Liver (tissue), 9 donors: Measurements from ENCODE around the gene LASP1. TPM values are rescaled to one million over a fixed set of nuclear protein-coding genes. Genes with fewer than 3 reads are reported as not detected.

Experiments used
- DNase-seq: peaks from one replicate; pipeline ENCODE4 v3.0.0-alpha.2; 2017; ENCODE audit warnings: low spot score
- H3K27ac ChIP-seq, 2 donors: one replicate each; pipeline ENCODE4 v1.7.0; 2013; ENCODE audit warnings: inconsistent platforms in 2 of 2, low read length in 2 of 2, control low read depth in 1 of 2, low read depth in 1 of 2, mild to moderate bottlenecking in 1 of 2
- H3K27me3 ChIP-seq, 4 donors: one replicate each; pipeline versions ENCODE4 v1.6.1 to v1.7.0; 2013; ENCODE audit warnings: low read length in 3 of 4, inconsistent platforms in 1 of 4, mild to moderate bottlenecking in 1 of 4, moderate library complexity in 1 of 4; ENCODE audit not compliant: control insufficient read depth in 4 of 4, insufficient read depth in 4 of 4
- H3K36me3 ChIP-seq, 4 donors: one replicate each; pipeline versions ENCODE4 v1.6.1 to v1.7.0; 2013; ENCODE audit warnings: low read length in 3 of 4, mild to moderate bottlenecking in 3 of 4, low read depth in 1 of 4, moderate library complexity in 1 of 4; ENCODE audit not compliant: control insufficient read depth in 4 of 4, insufficient read depth in 3 of 4
- H3K4me1 ChIP-seq, 4 donors: one replicate each; pipeline versions ENCODE4 v1.6.1 to v1.7.0; 2013; ENCODE audit warnings: low read length in 3 of 4, mild to moderate bottlenecking in 3 of 4, moderate library complexity in 1 of 4; ENCODE audit not compliant: control insufficient read depth in 4 of 4, insufficient read depth in 4 of 4
- H3K4me3 ChIP-seq, 3 donors: one replicate each; pipeline versions ENCODE4 v1.6.1 to v1.7.0; 2013; ENCODE audit warnings: low read length in 3 of 3, control low read depth in 1 of 3, low read depth in 1 of 3, mild to moderate bottlenecking in 1 of 3
- H3K9ac ChIP-seq, 2 donors: one replicate each; pipeline ENCODE4 v1.7.0; 2013; ENCODE audit warnings: low read length in 2 of 2, mild to moderate bottlenecking in 2 of 2, moderate library complexity in 2 of 2, control low read depth in 1 of 2, low read depth in 1 of 2
- H3K9me3 ChIP-seq, 4 donors: one replicate each; pipeline versions ENCODE4 v1.6.1 to v1.7.0; 2013; ENCODE audit warnings: low read length in 3 of 4; ENCODE audit not compliant: control insufficient read depth in 4 of 4
- CTCF ChIP-seq: fragments of 150-350 bp; IDR thresholded peaks from 2 replicates; pipeline ENCODE4 v1.5.1; 2017; ENCODE audit warnings: improper control_type of control experiment, low read depth, low read length; ENCODE audit not compliant: missing input control
- EGR1 ChIP-seq, 2 donors: IDR thresholded peaks; 2 replicates each; pipeline ENCODE4 v1.6.1; 2016 to 2018; ENCODE audit warnings: antibody characterized with exemption in 2 of 2, low read depth in 2 of 2
- FOXA1 ChIP-seq: IDR thresholded peaks from 2 replicates; pipeline ENCODE4 v1.6.1; 2016; ENCODE audit warnings: antibody characterized with exemption
- FOXA2 ChIP-seq: IDR thresholded peaks from 2 replicates; pipeline ENCODE4 v1.6.1; 2016; ENCODE audit warnings: antibody characterized with exemption
- HNF4A ChIP-seq, 2 donors: conservative IDR thresholded peaks; 2 replicates each; pipeline ENCODE4 v1.6.1; 2016; ENCODE audit warnings: antibody characterized with exemption in 2 of 2, mild to moderate bottlenecking in 2 of 2
- HNF4G ChIP-seq: IDR thresholded peaks from 2 replicates; pipeline ENCODE4 v1.6.1; 2016; ENCODE audit warnings: antibody characterized with exemption
- JUND ChIP-seq, 2 donors: IDR thresholded peaks; 2 replicates each; pipeline ENCODE4 v1.6.1; 2016; ENCODE audit warnings: antibody characterized with exemption in 2 of 2
- NR2F2 ChIP-seq: IDR thresholded peaks from 2 replicates; pipeline ENCODE4 v1.6.1; 2016; ENCODE audit warnings: antibody characterized with exemption
- RAD21 ChIP-seq, 2 donors: IDR thresholded peaks; 2 replicates each; pipeline ENCODE4 v1.6.1; 2016; ENCODE audit warnings: antibody characterized with exemption in 2 of 2, mild to moderate bottlenecking in 2 of 2
- RXRA ChIP-seq, 2 donors: IDR thresholded peaks; 2 replicates each; pipeline ENCODE4 v1.6.1; 2017 to 2018; ENCODE audit warnings: antibody characterized with exemption in 2 of 2, mild to moderate bottlenecking in 1 of 2
- SP1 ChIP-seq: IDR thresholded peaks from 2 replicates; pipeline ENCODE4 v1.6.1; 2018; ENCODE audit warnings: antibody characterized with exemption, mild to moderate bottlenecking
- TAF1 ChIP-seq: conservative IDR thresholded peaks from 2 replicates; pipeline ENCODE4 v1.6.1; 2016; ENCODE audit warnings: antibody characterized with exemption, mild to moderate bottlenecking
- YY1 ChIP-seq: IDR thresholded peaks from 2 replicates; pipeline ENCODE4 v1.6.1; 2016; ENCODE audit warnings: antibody characterized with exemption, mild to moderate bottlenecking
- ZBTB33 ChIP-seq: IDR thresholded peaks from 2 replicates; pipeline ENCODE4 v1.6.1; 2016; ENCODE audit warnings: antibody characterized with exemption
- WGBS: extraction: QIAGEN DNeasy Blood & Tissue Kit; methylation state at CpG from one replicate; pipeline ENCODE4 v1.1.7; 2013; 5-methylcytosine and 5-hydroxymethylcytosine counted together
- polyA plus RNA-seq, 2 donors: library from polyadenylated mRNA; stranded (reverse) in 1 of 2; unstranded in 1 of 2; fragments of 200-250 nt in 1 of 2; fragments of >200 nt in 1 of 2; fragmentation: Nextera tagmentation in 1 of 2; extraction: Ambion mirVana in 1 of 2; gene quantifications; one replicate each; pipeline versions ENCODE4 v1.2.1 to v1.2.3, GENCODE V29; 2013 to 2015
- total RNA-seq, 2 donors: library from RNA; depleted of rRNA; stranded (reverse); fragments of >200 nt; gene quantifications; one replicate each; pipeline ENCODE4 v1.2.3, GENCODE V29; 2014
- TF ChIP-seq, protein P1 (sequence below): IDR thresholded peaks from 2 replicates; pipeline ENCODE4 v1.6.1; 2016; ENCODE audit warnings: antibody characterized with exemption
- TF ChIP-seq, protein P2 (sequence below): IDR thresholded peaks from 2 replicates; pipeline ENCODE4 v1.6.1; 2016; ENCODE audit warnings: antibody characterized with exemption, mild to moderate bottlenecking
- TF ChIP-seq, protein P3 (sequence below): IDR thresholded peaks from 2 replicates; pipeline ENCODE4 v1.6.1; 2016; ENCODE audit warnings: antibody characterized with exemption
- donor health status: healthy.
- donor health status: healthy.
- donor health status: healthy.
- donor health status: healthy.
- donor health status: healthy.

The LASP1 gene
- total and polyA plus RNA-seq, 4 donors = 18.2 to 77.7 (median 68.4) TPM

DNA sequence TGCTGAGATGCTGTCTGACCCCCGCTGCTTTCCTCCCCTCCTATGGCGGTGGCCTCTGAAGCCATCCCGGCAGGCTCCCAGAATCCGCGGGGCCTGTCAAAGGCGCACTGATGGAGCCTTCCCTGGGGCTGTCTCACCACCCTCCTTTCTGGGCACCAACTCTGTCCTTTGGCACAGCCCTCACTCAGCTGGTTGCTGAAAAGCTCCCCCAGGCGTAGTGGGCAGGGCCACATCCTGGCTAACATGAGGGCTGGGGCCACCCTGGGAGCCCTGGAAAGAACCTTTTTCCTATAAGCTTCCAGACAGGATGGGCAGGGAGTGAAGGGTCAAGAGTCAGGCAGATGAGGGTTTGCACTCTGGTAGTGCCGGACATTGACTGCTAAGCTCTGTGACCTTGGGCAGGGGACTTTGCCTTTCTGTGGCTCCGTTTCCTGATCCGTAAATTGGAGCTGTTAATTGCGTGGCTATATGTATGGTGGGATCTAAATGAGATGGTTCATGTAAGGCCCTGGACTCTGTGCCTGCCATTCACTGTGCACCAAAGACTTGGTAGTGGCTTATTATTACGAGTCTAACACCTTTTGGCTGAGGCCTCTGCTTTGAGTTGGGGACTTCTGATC, 27.9 kb downstream of the LASP1 start:
- TF ChIP-seq JUND (IDR thresholded peaks at IDR 0.05) = no peak
- TF ChIP-seq RAD21 (IDR thresholded peaks at IDR 0.05) = no peak
- no peak for TF ChIP-seq TAF1
- TF ChIP-seq HNF4A (conservative IDR thresholded peaks at IDR 0.05) = peak; percentile 84 to 89
- TF ChIP-seq RXRA (IDR thresholded peaks at IDR 0.05) = peak; percentile 73 to 77
- no peak for TF ChIP-seq YY1
- TF ChIP-seq NR2F2 = peak; percentile 98
- no peak for TF ChIP-seq EGR1 (IDR thresholded peaks at IDR 0.05; ENCODE audit: low read depth in 2 of 2)
- TF ChIP-seq, protein P1, sequence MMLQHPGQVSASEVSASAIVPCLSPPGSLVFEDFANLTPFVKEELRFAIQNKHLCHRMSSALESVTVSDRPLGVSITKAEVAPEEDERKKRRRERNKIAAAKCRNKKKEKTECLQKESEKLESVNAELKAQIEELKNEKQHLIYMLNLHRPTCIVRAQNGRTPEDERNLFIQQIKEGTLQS = no peak
- peak; percentile 58 for TF ChIP-seq HNF4G
- no peak for TF ChIP-seq FOXA1
- peak; percentile 37 for TF ChIP-seq SP1
- TF ChIP-seq, protein P2, sequence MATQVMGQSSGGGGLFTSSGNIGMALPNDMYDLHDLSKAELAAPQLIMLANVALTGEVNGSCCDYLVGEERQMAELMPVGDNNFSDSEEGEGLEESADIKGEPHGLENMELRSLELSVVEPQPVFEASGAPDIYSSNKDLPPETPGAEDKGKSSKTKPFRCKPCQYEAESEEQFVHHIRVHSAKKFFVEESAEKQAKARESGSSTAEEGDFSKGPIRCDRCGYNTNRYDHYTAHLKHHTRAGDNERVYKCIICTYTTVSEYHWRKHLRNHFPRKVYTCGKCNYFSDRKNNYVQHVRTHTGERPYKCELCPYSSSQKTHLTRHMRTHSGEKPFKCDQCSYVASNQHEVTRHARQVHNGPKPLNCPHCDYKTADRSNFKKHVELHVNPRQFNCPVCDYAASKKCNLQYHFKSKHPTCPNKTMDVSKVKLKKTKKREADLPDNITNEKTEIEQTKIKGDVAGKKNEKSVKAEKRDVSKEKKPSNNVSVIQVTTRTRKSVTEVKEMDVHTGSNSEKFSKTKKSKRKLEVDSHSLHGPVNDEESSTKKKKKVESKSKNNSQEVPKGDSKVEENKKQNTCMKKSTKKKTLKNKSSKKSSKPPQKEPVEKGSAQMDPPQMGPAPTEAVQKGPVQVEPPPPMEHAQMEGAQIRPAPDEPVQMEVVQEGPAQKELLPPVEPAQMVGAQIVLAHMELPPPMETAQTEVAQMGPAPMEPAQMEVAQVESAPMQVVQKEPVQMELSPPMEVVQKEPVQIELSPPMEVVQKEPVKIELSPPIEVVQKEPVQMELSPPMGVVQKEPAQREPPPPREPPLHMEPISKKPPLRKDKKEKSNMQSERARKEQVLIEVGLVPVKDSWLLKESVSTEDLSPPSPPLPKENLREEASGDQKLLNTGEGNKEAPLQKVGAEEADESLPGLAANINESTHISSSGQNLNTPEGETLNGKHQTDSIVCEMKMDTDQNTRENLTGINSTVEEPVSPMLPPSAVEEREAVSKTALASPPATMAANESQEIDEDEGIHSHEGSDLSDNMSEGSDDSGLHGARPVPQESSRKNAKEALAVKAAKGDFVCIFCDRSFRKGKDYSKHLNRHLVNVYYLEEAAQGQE = no peak
- TF ChIP-seq FOXA2 = no peak
- TF ChIP-seq, protein P3, sequence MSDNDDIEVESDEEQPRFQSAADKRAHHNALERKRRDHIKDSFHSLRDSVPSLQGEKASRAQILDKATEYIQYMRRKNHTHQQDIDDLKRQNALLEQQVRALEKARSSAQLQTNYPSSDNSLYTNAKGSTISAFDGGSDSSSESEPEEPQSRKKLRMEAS = no peak
- H3K27ac ChIP-seq = peak overlapping the region; percentile 44 to 76
- WGBS = 50% methylated on average over 12 of the region's 12 CpGs
- no peaks in the 10 kb centered on the region for H3K9me3 ChIP-seq
- no peak for DNase-seq
- no peak overlapping the region for H3K4me3 ChIP-seq
- no peak overlapping the region for H3K9ac ChIP-seq
- peaks cover 26 to 64% (median 55%) of the 10 kb centered on the region in 4 donors for H3K4me1 ChIP-seq
- H3K27me3 ChIP-seq = no peaks in the 10 kb centered on the region
- peaks cover 0 to 6% (median 3%) of the 10 kb centered on the region in 4 donors for H3K36me3 ChIP-seq

GRCh38 chr17:38898291-38898679, 28.4 kb downstream of the LASP1 start:
- peak overlapping the region; percentile 44 to 76 for H3K27ac ChIP-seq
- H3K4me3 ChIP-seq = no peak overlapping the region
- peaks cover 24 to 59% (median 50%) of the 10 kb centered on the region in 4 donors for H3K4me1 ChIP-seq
- DNase-seq = no peak
- H3K27me3 ChIP-seq = no peaks in the 10 kb centered on the region
- no peaks in the 10 kb centered on the region for H3K9me3 ChIP-seq
- H3K36me3 ChIP-seq = peaks cover 0 to 6% (median 3%) of the 10 kb centered on the region in 4 donors
- WGBS = 52% methylated on average over 9 of the region's 9 CpGs
- H3K9ac ChIP-seq = no peak overlapping the region
- TF ChIP-seq JUND (IDR thresholded peaks at IDR 0.05) (no peak), HNF4A (conservative IDR thresholded peaks at IDR 0.05) (no peak), SP1 (no peak), EGR1 (IDR thresholded peaks at IDR 0.05; ENCODE audit: low read depth in 2 of 2) (no peak), TAF1 (no peak), ZBTB33 (no peak), YY1 (no peak), CTCF (no peak), RAD21 (IDR thresholded peaks at IDR 0.05) (no peak)
- TF ChIP-seq, protein P3 = no peak
